ENCODE data around the gene FAM32A. TPM values are rescaled to one million over a fixed set of nuclear protein-coding genes. Genes with fewer than 3 reads are reported as not detected.

FAM32A gene
- total RNA-seq, 6 donors from 2014 or later, result 47.1 to 84.8 (median 58.5) TPM

DNA sequence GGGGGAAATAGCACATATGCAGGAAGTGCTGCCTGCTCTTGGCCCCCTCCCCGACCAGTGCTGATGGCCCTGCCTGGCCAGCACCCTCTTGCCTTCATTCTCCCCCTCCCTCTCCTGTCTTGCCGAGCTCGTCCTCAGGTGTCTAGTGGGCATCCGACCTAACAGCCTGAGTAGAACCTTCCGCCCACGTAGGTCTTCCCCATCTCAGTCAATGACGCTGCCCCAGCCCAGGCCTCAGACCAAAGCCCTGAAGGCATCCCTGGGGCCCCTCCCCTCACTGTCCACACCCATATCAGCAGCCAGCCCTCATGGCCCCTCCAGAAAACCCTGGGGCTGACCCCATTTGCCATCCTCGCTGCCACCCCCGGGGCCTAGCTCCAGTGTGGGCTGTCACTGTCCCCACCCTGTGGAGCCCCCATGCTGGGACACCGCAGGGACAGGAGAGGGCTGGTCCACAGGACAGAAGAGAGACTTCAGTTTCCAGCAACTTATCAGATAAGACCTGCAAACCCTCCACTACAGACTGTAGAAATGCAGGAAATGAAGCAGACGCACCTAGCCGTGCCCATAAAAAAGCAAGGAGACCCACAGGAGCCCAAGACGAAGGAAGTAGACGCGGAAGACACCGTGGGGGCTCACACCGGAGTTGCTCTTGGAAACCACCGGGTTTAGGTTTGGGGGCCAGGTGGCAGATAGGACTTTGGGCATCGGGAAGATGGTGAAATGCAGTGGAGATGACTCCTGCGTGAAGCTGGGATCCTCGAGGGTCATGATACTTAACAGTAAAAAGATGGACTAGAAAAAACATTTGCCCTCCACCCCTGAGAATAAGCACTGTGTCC lies 50.8 kb downstream of the FAM32A start:
- no peak for TF ChIP-seq POLR2A (IDR thresholded peaks at IDR 0.05)
- TF ChIP-seq, protein P1, sequence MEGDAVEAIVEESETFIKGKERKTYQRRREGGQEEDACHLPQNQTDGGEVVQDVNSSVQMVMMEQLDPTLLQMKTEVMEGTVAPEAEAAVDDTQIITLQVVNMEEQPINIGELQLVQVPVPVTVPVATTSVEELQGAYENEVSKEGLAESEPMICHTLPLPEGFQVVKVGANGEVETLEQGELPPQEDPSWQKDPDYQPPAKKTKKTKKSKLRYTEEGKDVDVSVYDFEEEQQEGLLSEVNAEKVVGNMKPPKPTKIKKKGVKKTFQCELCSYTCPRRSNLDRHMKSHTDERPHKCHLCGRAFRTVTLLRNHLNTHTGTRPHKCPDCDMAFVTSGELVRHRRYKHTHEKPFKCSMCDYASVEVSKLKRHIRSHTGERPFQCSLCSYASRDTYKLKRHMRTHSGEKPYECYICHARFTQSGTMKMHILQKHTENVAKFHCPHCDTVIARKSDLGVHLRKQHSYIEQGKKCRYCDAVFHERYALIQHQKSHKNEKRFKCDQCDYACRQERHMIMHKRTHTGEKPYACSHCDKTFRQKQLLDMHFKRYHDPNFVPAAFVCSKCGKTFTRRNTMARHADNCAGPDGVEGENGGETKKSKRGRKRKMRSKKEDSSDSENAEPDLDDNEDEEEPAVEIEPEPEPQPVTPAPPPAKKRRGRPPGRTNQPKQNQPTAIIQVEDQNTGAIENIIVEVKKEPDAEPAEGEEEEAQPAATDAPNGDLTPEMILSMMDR (IDR thresholded peaks at IDR 0.05), result no peak
- TF ChIP-seq EP300 (IDR thresholded peaks at IDR 0.05), result no peak
- no peak for TF ChIP-seq POLR2AphosphoS5 (IDR thresholded peaks at IDR 0.05)
- Histone ChIP-seq H3K27me3 (no peaks in the 10 kb centered on the region), H3K27ac (no peak overlapping the region), H3K4me1 (no peaks in the 10 kb centered on the region), H3K9me3 (no peaks in the 10 kb centered on the region), H3K4me3 (no peak overlapping the region), H3K36me3 (peaks cover 12 to 56% (median 45%) of the 10 kb centered on the region in 4 donors)
- WGBS, 2 donors, result 84 to 91% methylated on average over 20 to 21 of the region's 21 CpGs
- ATAC-seq (ENCODE audit: low FRiP score in 2 of 2) (no peak), DNase-seq (no peak)

Small RNA genes lying within 50 kb of the gene (small RNA-seq; reads per million reads assigned to genes)
- gene RF00017, result 0 reads per million in 4 donors

Other genes with a start within 250 kb of the FAM32A start
- gene OR10H4, start 236.4 kb upstream of the FAM32A start, total RNA-seq, result not detected
- gene TPM4, start 108.9 kb upstream of the FAM32A start, total RNA-seq, result 100 to 1,000 TPM; 258 to 569 (median 392) TPM
- 100 to 1,000 TPM in 1 of 6 donors, 10 to 100 TPM in 5; 29.3 to 117 (median 60.6) TPM for gene RAB8A, start 73.5 kb upstream of the FAM32A start, total RNA-seq
- 10 to 100 TPM in 2 of 6 donors, 1 to 10 TPM in 4; 5.9 to 12.6 (median 8.2) TPM for gene HSH2D, start 41.7 kb upstream of the FAM32A start, total RNA-seq
- gene CIB3, start 11.9 kb upstream of the FAM32A start, total RNA-seq, result not detected
- 10 to 100 TPM; 45.7 to 87.7 (median 62.5) TPM for gene AP1M1, start 12.5 kb downstream of the FAM32A start, total RNA-seq
- 100 to 1,000 TPM in 2 of 6 donors, 10 to 100 TPM in 4; 26.2 to 298 (median 75.8) TPM for gene KLF2, start 139.4 kb downstream of the FAM32A start, total RNA-seq

Measured in upper lobe of left lung (tissue), 6 donors.